Measurements from ENCODE around the gene RALGPS2. TPM values are rescaled to one million over a fixed set of nuclear protein-coding genes. Genes with fewer than 3 reads are reported as not detected.
"Not testable (repeated sequence)": the region's sequence is repeated elsewhere in the genome, so short reads cannot be mapped to it uniquely, and the experiment has no call there.

RALGPS2 gene
- total RNA-seq, 1 donor from 2014 or later = 78.7 TPM

DNA sequence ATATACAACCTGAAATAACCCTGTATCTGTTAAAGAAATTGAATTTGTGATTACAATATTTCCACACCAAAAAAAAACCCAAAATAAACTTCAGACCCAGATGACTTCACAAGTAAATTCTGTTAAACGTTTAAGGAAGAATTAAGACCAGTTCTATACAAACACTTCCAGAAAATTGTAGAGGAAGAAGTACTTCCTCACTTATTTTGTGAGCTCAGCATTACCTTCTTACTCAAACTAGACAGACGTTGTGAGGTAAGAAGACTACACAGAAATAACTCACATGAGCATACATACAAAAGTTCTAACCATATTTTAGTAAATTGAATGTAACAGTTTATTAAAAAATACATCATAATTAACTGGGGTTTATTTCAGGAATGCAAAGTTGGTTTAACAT lies 18.8 kb downstream of the RALGPS2 start:
- Histone ChIP-seq H3K79me2 (ENCODE audit: low read depth) (peaks cover 14% of the 10 kb centered on the region), H2AFZ (replicated peaks) (no peak overlapping the region), H3K36me3 (peaks cover 21% of the 10 kb centered on the region), H3K27me3 (no peaks in the 10 kb centered on the region), H3K4me1 (no peaks in the 10 kb centered on the region), H3K4me3 (no peak overlapping the region), H3K4me2 (no peak overlapping the region), H3K9me3 (ENCODE audit: low read depth) (no peaks in the 10 kb centered on the region), H3K27ac (no peak overlapping the region), H3K9ac (no peak overlapping the region), H4K20me1 (ENCODE audit: low read depth) (peaks cover 6% of the 10 kb centered on the region), H3F3A (ENCODE audit: low read depth) (no peaks in the 10 kb centered on the region)
- Mint-ChIP-seq H3K27ac (no peak overlapping the region), H3K4me1 (no peaks in the 10 kb centered on the region), H3K27me3 (ENCODE audit: insufficient read depth, low read depth) (no peaks in the 10 kb centered on the region), H3K9me3 (peaks cover 20% of the 10 kb centered on the region), H3K4me3 (no peak overlapping the region), H3K36me3 (peaks cover 56% of the 10 kb centered on the region)
- TF ChIP-seq, protein P1, sequence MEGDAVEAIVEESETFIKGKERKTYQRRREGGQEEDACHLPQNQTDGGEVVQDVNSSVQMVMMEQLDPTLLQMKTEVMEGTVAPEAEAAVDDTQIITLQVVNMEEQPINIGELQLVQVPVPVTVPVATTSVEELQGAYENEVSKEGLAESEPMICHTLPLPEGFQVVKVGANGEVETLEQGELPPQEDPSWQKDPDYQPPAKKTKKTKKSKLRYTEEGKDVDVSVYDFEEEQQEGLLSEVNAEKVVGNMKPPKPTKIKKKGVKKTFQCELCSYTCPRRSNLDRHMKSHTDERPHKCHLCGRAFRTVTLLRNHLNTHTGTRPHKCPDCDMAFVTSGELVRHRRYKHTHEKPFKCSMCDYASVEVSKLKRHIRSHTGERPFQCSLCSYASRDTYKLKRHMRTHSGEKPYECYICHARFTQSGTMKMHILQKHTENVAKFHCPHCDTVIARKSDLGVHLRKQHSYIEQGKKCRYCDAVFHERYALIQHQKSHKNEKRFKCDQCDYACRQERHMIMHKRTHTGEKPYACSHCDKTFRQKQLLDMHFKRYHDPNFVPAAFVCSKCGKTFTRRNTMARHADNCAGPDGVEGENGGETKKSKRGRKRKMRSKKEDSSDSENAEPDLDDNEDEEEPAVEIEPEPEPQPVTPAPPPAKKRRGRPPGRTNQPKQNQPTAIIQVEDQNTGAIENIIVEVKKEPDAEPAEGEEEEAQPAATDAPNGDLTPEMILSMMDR (IDR thresholded peaks at IDR 0.05) = no peak
- no peak for TF ChIP-seq EZH2phosphoT487 (IDR thresholded peaks at IDR 0.05)
- no peak for TF ChIP-seq EZH2 (IDR thresholded peaks at IDR 0.05)
- DNase-seq (ENCODE audit: low spot score) = no peak

DNA sequence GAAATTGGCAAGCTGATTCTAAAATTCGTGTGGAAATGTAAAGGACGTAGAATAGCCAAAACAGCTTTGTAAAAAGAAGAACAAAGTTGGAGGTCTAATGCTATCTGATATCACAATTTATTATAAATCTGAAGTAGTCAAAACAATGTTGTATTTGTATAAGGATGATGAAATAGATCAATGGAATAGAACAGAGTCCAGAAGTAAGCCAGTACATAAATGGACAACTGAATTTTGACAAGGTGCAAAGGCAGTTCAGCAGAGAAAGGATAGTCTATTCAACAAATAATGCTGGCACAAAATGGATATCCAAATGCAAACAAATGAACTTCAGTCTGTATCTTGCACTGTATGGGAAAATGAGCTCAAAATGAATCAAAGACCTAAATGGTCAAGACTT lies 20.2 kb downstream of the RALGPS2 start:
- H3F3A ChIP-seq (ENCODE audit: low read depth) = no peaks in the 10 kb centered on the region
- no peaks in the 10 kb centered on the region for H3K4me1 Mint-ChIP-seq
- H3K36me3 Mint-ChIP-seq = peaks cover 58% of the 10 kb centered on the region
- H3K9ac ChIP-seq = no peak overlapping the region
- TF ChIP-seq, protein P1 (IDR thresholded peaks at IDR 0.05) = no peak
- TF ChIP-seq EZH2phosphoT487 (IDR thresholded peaks at IDR 0.05) (no peak), EZH2 (IDR thresholded peaks at IDR 0.05) (no peak)
- no peak overlapping the region for H3K4me3 ChIP-seq
- peaks cover 21% of the 10 kb centered on the region for H3K36me3 ChIP-seq
- no peak for DNase-seq (ENCODE audit: low spot score)
- H3K9me3 ChIP-seq (ENCODE audit: low read depth) = no peaks in the 10 kb centered on the region
- no peak overlapping the region for H2AFZ ChIP-seq (replicated peaks)
- H3K9me3 Mint-ChIP-seq = peaks cover 20% of the 10 kb centered on the region
- H3K27ac Mint-ChIP-seq = no peak overlapping the region
- H3K4me3 Mint-ChIP-seq = no peak overlapping the region
- H3K27ac ChIP-seq = no peak overlapping the region
- peaks cover 12% of the 10 kb centered on the region for H3K79me2 ChIP-seq (ENCODE audit: low read depth)
- H3K4me2 ChIP-seq = no peak overlapping the region
- H3K27me3 Mint-ChIP-seq (ENCODE audit: insufficient read depth, low read depth) = no peaks in the 10 kb centered on the region
- H4K20me1 ChIP-seq (ENCODE audit: low read depth) = no peaks in the 10 kb centered on the region
- H3K27me3 ChIP-seq = no peaks in the 10 kb centered on the region
- no peaks in the 10 kb centered on the region for H3K4me1 ChIP-seq

DNA sequence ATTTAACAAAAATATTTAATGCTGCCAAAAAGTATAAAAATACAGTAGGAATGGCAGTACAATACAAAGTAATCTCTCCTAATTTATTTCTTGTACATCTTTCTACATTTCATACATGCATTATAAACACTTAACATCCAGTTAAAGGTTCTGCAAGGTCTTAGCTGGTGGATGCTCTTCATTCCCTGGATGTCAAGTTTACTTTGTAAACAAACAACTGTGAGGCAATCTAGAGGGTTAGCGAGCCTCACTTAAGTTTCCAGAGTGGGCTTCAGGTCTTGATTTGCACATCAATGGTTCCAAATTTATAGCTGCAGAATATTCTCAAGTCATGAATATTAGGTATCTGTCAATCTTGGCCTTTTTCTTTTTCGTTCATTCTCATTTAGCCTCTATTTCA lies 21.3 kb downstream of the RALGPS2 start:
- no peaks in the 10 kb centered on the region for H3K9me3 ChIP-seq (ENCODE audit: low read depth)

DNA sequence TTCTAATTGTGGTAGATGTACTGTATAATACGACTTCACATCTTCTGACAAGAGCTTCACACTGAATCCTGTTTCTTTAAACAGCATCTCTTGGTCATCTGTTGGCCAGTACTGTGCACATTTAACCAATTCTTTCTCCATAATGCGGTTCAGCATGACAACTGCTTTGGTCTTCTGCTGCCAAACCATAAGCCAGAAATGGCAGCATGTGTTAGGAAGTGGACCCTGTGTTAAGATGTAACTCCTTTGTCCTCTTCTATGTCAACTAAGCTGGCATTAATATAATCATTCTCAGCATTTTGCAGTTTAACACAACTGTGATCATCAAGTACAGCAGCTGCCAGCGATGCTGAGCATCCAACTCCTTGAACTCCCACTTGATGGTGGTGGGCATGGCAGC lies 22.3 kb downstream of the RALGPS2 start:
- not testable (repeated sequence) for H3K27me3 Mint-ChIP-seq (ENCODE audit: insufficient read depth, low read depth); H3F3A ChIP-seq (ENCODE audit: low read depth); DNase-seq (ENCODE audit: low spot score); H3K4me3 Mint-ChIP-seq; H3K27ac Mint-ChIP-seq; H3K27me3 ChIP-seq; H3K27ac ChIP-seq; H3K9me3 ChIP-seq (ENCODE audit: low read depth); H3K4me3 ChIP-seq; H3K4me1 ChIP-seq; H3K4me2 ChIP-seq; H3K9ac ChIP-seq; H3K4me1 Mint-ChIP-seq; H2AFZ ChIP-seq (replicated peaks)
- peaks cover 15% of the 10 kb centered on the region for H3K36me3 ChIP-seq
- peaks cover 43% of the 10 kb centered on the region for H3K36me3 Mint-ChIP-seq
- H3K9me3 Mint-ChIP-seq = peaks cover 13% of the 10 kb centered on the region
- H4K20me1 ChIP-seq (ENCODE audit: low read depth) = peaks cover 12% of the 10 kb centered on the region
- peaks cover 16% of the 10 kb centered on the region for H3K79me2 ChIP-seq (ENCODE audit: low read depth)

More for the DNA sequence above, 21.3 kb downstream of the RALGPS2 start:
- H3K4me3 ChIP-seq = no peak overlapping the region
- H3K4me1 Mint-ChIP-seq = no peaks in the 10 kb centered on the region
- H3F3A ChIP-seq (ENCODE audit: low read depth) = no peaks in the 10 kb centered on the region
- no peaks in the 10 kb centered on the region for H3K4me1 ChIP-seq
- no peak overlapping the region for H3K9ac ChIP-seq
- H3K79me2 ChIP-seq (ENCODE audit: low read depth) = peaks cover 8% of the 10 kb centered on the region
- peaks cover 19% of the 10 kb centered on the region for H3K9me3 Mint-ChIP-seq
- H3K27me3 Mint-ChIP-seq (ENCODE audit: insufficient read depth, low read depth) = no peaks in the 10 kb centered on the region
- H3K36me3 ChIP-seq = peaks cover 16% of the 10 kb centered on the region
- no peak overlapping the region for H3K27ac Mint-ChIP-seq
- no peak for DNase-seq (ENCODE audit: low spot score)
- no peak overlapping the region for H3K27ac ChIP-seq
- H3K4me2 ChIP-seq = no peak overlapping the region
- no peak overlapping the region for H2AFZ ChIP-seq (replicated peaks)
- no peak overlapping the region for H3K4me3 Mint-ChIP-seq
- peaks cover 6% of the 10 kb centered on the region for H4K20me1 ChIP-seq (ENCODE audit: low read depth)
- no peaks in the 10 kb centered on the region for H3K27me3 ChIP-seq
- H3K36me3 Mint-ChIP-seq = peaks cover 52% of the 10 kb centered on the region
- no peak for TF ChIP-seq EZH2phosphoT487 (IDR thresholded peaks at IDR 0.05)
- TF ChIP-seq, protein P1 (IDR thresholded peaks at IDR 0.05) = no peak
- TF ChIP-seq EZH2 (IDR thresholded peaks at IDR 0.05) = no peak

Measured in neural progenitor cell (in vitro differentiated cells).